Activated naive CD8-positive, alpha-beta T cell treated with anti-CD3 and anti-CD28 coated beads for 36 hours (primary cell): ENCODE data around the gene MFAP2. TPM values are rescaled to one million over a fixed set of nuclear protein-coding genes. Genes with fewer than 3 reads are reported as not detected.

Experiments used
- DNase-seq: peaks from one replicate; pipeline ENCODE4 v3.0.0; 2021
- H3K27ac Mint-ChIP-seq: one replicate; pipeline ENCODE4 v1.8.0; 2022; ENCODE audit warnings: mild to moderate bottlenecking, moderate library complexity, mixed read lengths
- H3K27me3 Mint-ChIP-seq: one replicate; pipeline ENCODE4 v1.8.0; 2022; ENCODE audit warnings: mild to moderate bottlenecking, mixed read lengths
- H3K36me3 Mint-ChIP-seq: one replicate; pipeline ENCODE4 v1.8.0; 2021; ENCODE audit warnings: mild to moderate bottlenecking, mixed read lengths
- H3K4me1 Mint-ChIP-seq: one replicate; pipeline ENCODE4 v1.8.0; 2021; ENCODE audit warnings: mixed read lengths
- H3K4me3 Mint-ChIP-seq: one replicate; pipeline ENCODE4 v1.8.0; 2022; ENCODE audit warnings: mild to moderate bottlenecking, moderate library complexity, mixed read lengths
- H3K9me3 Mint-ChIP-seq: one replicate; pipeline ENCODE4 v1.8.0; 2022; ENCODE audit warnings: mixed read lengths
- total RNA-seq, 2 experiments: library from RNA; stranded (reverse); gene quantifications; one replicate each; pipeline ENCODE4 v1.2.3, GENCODE V29; 2021

Gene MFAP2
- total RNA-seq, 2 experiments from 2014 or later, result not detected

DNA sequence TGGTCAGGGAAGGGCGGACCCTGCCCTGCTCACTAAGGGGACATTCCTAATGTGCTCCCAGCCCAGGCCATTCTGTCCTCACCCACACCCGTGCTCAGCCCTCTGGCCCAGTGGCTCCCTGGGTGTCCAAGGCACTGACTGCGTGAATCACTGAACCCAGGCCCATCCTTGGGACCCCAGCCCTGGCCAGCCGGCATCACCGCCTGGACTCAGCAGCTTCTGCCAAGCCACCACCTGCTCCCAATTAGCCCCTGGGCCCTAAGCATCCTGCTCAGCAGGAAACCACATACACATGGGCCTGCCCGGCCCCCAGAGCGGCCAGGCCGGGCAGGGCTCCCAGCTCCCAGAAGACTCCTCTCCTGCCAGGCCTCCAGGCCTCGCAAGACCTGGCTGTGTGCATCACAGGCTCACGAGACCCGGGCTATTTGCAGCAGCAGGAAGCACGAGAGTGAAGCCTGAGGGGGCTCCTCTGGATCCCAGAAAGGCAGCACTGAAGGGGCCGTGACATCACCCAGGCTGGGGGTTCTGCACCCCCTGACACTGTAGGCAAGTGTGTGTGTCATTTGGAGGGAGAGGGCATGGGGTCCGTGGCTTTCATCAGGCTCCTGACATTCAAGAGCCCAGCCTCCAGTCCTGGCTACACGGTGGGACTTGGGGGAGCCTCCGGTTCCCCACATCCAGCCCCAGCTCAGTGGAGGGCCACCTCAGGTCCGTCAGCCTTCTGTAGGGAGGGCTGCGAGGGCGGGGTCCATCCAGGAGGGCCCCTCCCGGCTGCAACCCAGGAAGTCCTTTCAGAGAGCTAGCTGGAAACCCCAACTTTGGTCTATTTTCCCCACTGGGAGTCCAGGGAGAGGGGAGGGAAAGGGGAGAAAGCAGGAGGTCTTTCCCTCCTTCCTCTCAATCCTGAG lies 1.6 kb downstream of the MFAP2 start:
- Mint-ChIP-seq H3K27me3 (peaks cover 32% of the 10 kb centered on the region), H3K4me3 (no peak overlapping the region), H3K9me3 (no peaks in the 10 kb centered on the region), H3K36me3 (no peaks in the 10 kb centered on the region), H3K4me1 (peaks cover 3% of the 10 kb centered on the region), H3K27ac (no peak overlapping the region)
- no peak for DNase-seq

DNA sequence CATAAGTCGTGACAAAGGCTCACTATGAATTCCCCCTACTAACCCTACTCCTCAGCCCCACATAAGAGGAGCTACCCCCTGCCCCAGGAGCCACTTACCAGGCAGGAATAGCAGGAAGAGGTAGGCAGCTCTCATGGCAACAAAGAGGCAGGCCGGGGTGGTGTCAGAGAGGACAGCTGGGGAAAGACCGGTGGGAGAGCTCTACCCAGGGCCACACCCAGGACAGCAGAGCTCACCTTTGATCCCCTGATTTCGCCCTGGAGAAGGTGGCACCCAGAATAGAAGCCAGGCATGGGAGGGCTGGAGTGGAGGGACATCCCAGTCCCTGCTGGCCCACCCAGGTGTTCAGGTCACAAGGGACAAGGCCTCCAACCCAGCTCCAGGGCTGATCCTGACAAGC lies 2.3 kb downstream of the MFAP2 start:
- Mint-ChIP-seq H3K27me3 (peaks cover 28% of the 10 kb centered on the region), H3K9me3 (no peaks in the 10 kb centered on the region), H3K27ac (no peak overlapping the region), H3K36me3 (no peaks in the 10 kb centered on the region), H3K4me1 (peaks cover 3% of the 10 kb centered on the region), H3K4me3 (no peak overlapping the region)
- DNase-seq, result no peak

DNA sequence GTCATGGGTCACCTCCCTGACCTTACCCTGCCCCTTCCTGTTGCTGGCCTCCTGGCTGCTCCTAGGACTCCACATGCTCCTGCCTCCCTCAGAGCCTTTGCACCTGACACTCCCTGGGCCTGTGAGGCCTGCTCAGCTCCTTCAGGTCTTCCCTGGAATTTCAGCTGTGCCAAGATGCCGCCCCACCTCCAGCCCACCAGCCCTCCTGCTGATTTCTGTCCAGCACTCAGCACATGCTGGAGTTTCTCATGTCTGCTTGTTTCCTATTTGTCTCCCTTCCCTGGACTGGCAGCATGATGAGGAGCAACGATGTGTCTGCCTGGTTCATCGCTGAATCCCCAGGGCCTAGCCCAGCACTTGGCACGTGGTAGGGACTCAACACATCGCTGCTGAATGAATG lies 3.0 kb downstream of the MFAP2 start:
- no peak for DNase-seq
- Mint-ChIP-seq H3K9me3 (no peaks in the 10 kb centered on the region), H3K36me3 (no peaks in the 10 kb centered on the region), H3K4me3 (no peak overlapping the region), H3K27me3 (peaks cover 23% of the 10 kb centered on the region), H3K4me1 (peaks cover 3% of the 10 kb centered on the region), H3K27ac (no peak overlapping the region)

DNA sequence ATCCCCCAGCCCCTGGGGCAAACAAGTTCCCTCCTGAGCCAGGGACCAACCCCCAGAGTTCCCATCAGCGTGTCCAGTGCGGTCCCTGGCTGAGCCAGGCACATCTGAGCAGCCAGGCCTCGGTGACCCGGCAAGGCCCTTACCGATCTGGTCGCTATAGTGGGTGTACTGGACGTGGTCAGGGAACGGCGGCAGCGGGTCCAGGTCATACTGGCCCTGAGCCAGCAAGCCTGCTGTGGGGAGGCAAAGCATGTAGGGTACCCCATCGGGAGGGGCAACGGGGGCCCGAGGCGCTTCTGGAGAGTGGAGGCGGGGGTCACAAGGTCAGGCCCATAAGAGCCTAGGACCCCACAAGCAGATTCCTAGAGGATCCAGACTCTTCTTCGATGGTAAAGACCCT lies 3.5 kb downstream of the MFAP2 start:
- Mint-ChIP-seq H3K4me1 (peaks cover 3% of the 10 kb centered on the region), H3K4me3 (no peak overlapping the region), H3K27ac (no peak overlapping the region), H3K27me3 (peaks cover 23% of the 10 kb centered on the region), H3K36me3 (no peaks in the 10 kb centered on the region), H3K9me3 (no peaks in the 10 kb centered on the region)
- no peak for DNase-seq

DNA sequence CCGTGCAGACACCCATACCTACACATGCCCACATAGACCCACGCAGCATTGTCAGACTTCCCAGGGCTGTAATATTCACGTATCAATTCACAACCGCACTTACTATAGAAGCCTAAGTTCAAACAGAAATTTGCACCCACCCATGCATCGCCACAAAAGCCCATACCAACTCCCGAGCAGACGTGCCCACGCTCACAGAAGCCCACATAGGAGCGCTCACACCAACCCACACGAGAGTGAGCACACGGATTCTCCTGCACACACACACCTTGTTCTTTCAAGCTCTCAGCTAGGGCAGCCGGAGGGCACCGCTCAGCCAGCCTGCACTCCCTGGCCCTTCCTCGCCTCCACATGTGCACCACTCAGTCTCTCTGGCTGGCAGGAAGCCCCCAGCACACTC lies 4.6 kb downstream of the MFAP2 start:
- peaks cover 13% of the 10 kb centered on the region for H3K27me3 Mint-ChIP-seq
- H3K27ac Mint-ChIP-seq, result no peak overlapping the region
- no peaks in the 10 kb centered on the region for H3K9me3 Mint-ChIP-seq
- H3K4me1 Mint-ChIP-seq, result peaks cover 2% of the 10 kb centered on the region
- no peak for DNase-seq
- no peak overlapping the region for H3K4me3 Mint-ChIP-seq
- no peaks in the 10 kb centered on the region for H3K36me3 Mint-ChIP-seq

DNA sequence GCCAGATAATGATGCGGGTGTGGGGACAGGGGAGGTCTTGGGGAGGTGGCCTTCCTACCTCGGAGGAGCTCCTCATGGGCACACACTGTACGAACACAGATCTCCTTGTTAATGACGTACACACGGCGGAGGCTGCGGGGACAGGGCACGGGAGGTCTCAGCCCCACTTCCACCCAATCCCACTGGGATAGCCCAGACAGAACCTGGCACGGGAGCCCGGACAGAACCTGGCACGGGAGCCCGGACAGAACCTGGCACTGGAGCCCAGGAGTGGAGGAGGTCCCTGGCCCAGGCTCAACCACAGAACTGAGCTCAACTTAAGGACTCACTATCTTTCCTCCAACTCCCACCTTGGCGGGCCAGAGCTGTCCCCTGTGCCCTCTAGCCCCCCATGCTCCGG lies 5.2 kb downstream of the MFAP2 start:
- H3K4me3 Mint-ChIP-seq, result no peak overlapping the region

DNA sequence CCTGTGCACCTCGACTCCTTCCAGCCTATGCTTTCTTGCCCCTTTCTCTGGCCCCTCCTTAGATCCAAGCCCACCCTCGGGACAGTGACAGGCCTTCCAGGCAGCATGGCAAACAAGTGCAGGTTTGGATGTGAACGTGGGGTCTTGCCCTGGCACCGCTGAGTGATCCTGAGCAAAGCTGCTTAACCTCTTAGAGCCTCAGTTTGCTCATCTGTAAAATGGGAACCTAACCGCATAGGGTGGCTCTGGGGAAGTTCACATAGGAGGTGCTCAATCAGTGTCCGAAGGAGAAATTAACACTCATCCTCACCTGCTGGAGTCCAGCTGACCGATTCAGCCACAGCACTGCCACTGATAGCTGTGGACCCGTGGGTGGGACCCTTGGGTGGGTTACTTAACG lies 7.2 kb downstream of the MFAP2 start:
- Mint-ChIP-seq H3K9me3 (no peaks in the 10 kb centered on the region), H3K27me3 (no peaks in the 10 kb centered on the region), H3K36me3 (no peaks in the 10 kb centered on the region), H3K27ac (no peak overlapping the region), H3K4me1 (no peaks in the 10 kb centered on the region), H3K4me3 (no peak overlapping the region)
- no peak for DNase-seq

More for the DNA sequence above, 5.2 kb downstream of the MFAP2 start:
- no peak overlapping the region for H3K27ac Mint-ChIP-seq
- DNase-seq, result no peak
- H3K9me3 Mint-ChIP-seq, result no peaks in the 10 kb centered on the region
- peaks cover 10% of the 10 kb centered on the region for H3K27me3 Mint-ChIP-seq
- H3K4me1 Mint-ChIP-seq, result no peaks in the 10 kb centered on the region
- H3K36me3 Mint-ChIP-seq, result no peaks in the 10 kb centered on the region

DNA sequence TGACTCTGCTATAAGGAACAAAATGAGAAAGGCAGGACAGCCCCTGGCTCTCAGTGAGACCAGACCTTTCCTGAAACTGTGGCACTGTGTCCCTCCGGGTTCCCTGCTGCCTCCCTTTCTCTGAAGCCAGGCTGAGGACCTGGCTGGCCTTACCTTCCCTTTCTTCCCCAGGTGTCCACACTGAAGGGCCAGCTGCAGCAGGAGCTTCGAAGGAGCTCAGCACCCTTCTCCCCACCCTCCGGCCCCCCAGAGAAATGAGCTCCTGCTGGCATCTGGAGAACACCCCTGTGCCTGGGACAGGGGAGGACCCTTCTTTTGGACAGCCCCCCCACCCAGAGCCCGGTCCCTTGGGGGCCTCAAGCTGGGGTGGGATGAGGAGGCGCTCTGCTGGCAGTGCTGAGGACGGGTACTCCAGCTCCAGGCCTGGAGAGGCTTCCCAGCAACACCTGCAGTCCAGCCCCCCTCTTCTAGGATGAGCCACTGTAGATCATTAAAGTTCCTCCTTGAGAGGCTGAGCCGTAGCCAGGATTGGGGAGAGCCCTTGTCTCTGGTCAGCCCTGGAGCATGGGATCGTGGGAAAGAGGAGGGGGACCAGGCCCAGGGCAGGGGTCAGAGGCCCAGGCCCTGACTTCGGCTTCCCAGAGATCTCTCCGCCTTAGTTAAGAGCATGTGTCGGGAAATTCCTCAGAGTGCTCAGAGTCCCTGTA lies 8.1 kb downstream of the MFAP2 start:
- DNase-seq, result no peak
- H3K27ac Mint-ChIP-seq, result no peak overlapping the region
- H3K4me1 Mint-ChIP-seq, result no peaks in the 10 kb centered on the region
- H3K4me3 Mint-ChIP-seq, result no peak overlapping the region
- no peaks in the 10 kb centered on the region for H3K27me3 Mint-ChIP-seq
- no peaks in the 10 kb centered on the region for H3K9me3 Mint-ChIP-seq
- no peaks in the 10 kb centered on the region for H3K36me3 Mint-ChIP-seq

DNA sequence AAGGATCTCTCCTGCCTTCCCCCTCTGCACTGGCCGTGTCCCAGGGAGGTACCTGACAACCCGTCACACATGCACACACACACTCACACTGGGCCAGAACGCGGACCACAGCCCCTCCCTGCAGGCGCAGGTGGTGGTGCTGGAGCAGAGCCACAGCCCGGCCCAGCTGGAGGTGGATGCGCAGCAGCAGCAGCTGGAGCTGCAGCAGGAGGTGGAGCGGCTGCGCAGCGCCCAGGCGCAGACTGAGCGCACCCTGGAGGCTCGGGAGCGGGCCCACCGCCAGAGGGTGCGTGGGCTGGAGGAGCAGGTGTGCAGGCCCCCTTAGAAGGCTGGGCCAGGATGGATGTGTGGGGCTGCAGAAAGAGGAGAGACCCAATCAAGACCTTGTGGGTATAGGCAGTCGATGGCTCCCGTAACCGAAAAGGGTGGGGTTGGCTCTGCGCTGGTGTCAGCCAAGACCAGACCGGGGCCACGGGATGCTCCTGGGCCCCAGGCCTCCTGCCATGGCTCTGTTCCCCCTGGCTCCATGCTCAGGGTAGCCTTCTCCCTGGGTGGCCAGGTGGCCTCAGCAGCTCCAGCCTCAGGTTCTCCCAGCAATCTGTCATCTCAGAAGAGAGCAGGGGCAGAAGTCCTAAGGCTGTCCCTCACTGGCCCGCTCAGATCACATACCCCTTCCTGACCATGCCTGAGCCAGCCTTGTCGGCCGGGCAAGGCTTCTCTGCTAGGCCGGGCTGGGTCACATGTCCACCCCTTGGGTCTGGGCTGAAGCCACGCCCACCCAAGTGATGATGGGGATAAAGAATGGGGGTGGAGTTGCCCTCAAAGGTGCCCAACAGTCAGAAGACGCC lies 8.9 kb downstream of the MFAP2 start:
- no peak overlapping the region for H3K27ac Mint-ChIP-seq

DNA sequence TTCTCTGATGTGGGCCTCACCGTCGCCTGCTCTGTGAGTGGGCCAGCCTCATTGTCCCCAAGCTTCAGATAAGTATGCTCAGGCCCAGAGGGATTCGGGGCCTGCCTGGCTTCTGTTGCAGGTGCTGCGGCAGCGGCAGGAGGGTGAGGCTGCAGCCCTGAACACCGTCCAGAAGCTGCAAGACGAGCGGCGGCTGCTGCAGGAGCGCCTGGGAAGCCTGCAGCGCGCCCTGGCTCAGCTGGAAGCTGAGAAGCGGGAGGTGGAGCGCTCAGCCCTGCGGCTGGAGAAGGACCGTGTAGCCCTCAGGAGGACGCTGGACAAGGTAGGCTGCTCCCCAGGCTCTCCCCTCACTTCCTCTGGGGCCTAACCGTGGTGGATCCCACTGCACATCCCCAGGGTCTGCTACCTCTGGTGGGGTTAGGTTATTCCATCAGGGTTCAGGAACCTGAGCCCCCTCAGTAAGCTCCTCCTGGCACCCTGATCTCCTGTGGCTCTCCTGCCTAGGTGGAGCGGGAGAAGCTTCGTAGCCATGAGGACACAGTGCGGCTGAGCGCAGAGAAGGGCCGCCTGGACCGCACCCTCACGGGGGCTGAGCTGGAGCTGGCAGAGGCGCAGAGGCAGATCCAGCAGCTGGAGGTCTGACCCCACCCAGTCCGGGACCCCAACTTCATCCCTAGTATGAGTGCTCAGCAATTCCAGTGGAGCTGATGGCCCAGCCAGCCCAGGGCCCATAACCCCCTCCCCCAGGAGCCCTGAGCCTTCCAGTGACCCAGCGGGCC lies 10.1 kb downstream of the MFAP2 start:
- Mint-ChIP-seq H3K9me3 (no peaks in the 10 kb centered on the region), H3K27ac (no peak overlapping the region), H3K4me3 (no peak overlapping the region), H3K27me3 (no peaks in the 10 kb centered on the region), H3K4me1 (no peaks in the 10 kb centered on the region), H3K36me3 (no peaks in the 10 kb centered on the region)
- no peak for DNase-seq

More for the DNA sequence above, 8.9 kb downstream of the MFAP2 start:
- Mint-ChIP-seq H3K27me3 (no peaks in the 10 kb centered on the region), H3K9me3 (no peaks in the 10 kb centered on the region), H3K4me1 (no peaks in the 10 kb centered on the region), H3K36me3 (no peaks in the 10 kb centered on the region), H3K4me3 (no peak overlapping the region)
- no peak for DNase-seq

DNA sequence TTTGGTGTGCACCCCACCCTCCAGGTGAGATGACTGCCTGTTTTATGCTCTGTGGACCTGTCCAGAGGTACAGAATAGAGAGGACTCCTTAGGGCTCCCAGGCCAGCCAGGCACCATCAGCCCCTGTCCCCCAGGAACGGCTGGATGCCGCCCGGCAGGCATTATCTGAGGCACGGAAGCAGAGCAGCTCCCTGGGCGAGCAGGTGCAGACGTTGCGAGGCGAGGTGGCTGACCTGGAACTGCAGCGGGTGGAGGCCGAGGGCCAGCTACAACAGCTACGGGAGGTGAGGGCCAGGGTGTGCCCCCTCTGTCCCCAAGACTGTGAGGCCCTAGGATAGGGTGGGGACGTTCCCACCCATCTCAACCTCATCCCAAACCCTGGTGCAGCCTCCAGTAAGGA lies 10.8 kb downstream of the MFAP2 start:
- no peak for DNase-seq
- Mint-ChIP-seq H3K27ac (no peak overlapping the region), H3K4me1 (no peaks in the 10 kb centered on the region), H3K4me3 (no peak overlapping the region), H3K27me3 (no peaks in the 10 kb centered on the region), H3K36me3 (no peaks in the 10 kb centered on the region), H3K9me3 (no peaks in the 10 kb centered on the region)

DNA sequence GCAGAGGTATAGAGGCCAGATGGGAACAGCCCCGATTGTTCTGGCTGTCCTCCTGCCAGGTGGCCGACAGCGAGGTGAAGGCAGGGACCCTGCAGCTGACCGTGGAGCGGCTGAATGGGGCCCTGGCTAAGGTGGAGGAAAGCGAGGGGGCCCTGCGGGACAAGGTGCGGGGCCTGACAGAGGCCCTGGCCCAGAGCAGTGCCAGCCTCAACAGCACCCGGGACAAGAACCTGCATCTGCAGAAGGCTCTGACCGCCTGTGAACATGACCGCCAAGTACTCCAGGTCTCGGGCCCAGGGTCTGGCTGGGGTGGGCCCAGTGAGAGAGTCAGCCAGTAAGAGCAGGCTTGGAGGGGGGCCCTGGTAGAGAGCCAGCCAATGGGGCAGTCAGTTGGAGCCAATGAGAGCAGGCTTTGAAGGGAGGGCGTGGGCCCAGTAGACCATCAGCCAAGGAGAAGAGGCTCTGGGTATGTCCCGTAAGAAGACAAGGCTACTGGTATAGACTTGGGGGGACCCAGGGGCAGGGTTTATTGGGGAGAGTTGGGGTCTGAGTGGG lies 11.3 kb downstream of the MFAP2 start:
- Mint-ChIP-seq H3K4me1 (no peaks in the 10 kb centered on the region), H3K27ac (no peak overlapping the region), H3K9me3 (no peaks in the 10 kb centered on the region), H3K27me3 (no peaks in the 10 kb centered on the region), H3K4me3 (no peak overlapping the region), H3K36me3 (no peaks in the 10 kb centered on the region)
- DNase-seq, result no peak

DNA sequence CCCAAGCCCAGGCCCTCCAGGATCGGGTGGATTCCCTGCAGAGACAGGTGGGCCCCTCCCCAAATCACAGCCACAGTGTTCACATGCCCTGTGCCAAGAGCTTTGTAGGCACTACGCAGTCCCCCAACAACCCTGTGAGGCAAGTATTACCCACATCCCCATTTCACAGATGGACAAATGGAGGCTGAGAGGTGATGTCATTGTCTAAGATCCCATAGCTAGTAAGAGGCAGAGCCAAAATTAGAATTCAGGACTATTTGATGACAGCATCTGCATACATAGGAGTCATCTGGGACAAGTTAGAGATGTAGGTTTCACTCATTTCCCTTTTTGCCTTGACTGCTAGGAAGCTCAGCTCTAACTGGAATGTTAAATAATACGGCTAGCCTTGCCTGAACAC lies 12.0 kb downstream of the MFAP2 start:
- Mint-ChIP-seq H3K27ac (no peak overlapping the region), H3K4me3 (no peak overlapping the region)

DNA sequence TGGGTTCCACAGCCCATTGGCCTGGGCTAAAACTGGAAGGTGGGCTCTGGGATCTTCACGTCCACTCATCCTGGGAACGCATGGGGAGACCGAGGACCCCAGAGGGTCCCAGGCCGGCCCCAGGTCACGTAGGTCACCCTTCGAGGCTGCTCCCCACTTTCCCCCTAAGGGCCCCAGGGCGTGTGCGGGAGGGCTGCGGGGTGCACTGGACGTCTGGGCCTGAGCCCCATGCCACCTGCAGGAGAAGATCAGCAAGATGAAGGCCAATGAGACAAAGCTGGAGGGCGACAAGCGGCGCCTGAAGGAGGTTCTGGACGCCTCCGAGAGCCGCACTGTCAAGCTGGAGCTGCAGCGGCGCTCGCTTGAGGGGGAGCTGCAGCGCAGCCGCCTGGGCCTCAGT lies 12.5 kb downstream of the MFAP2 start:
- no peaks in the 10 kb centered on the region for H3K27me3 Mint-ChIP-seq
- H3K36me3 Mint-ChIP-seq, result no peaks in the 10 kb centered on the region

More for the DNA sequence above, 12.0 kb downstream of the MFAP2 start:
- Mint-ChIP-seq H3K27me3 (no peaks in the 10 kb centered on the region), H3K4me1 (no peaks in the 10 kb centered on the region), H3K9me3 (no peaks in the 10 kb centered on the region), H3K36me3 (no peaks in the 10 kb centered on the region)
- DNase-seq, result no peak

More for the DNA sequence above, 12.5 kb downstream of the MFAP2 start:
- no peak overlapping the region for H3K27ac Mint-ChIP-seq
- no peaks in the 10 kb centered on the region for H3K4me1 Mint-ChIP-seq
- DNase-seq, result no peak
- H3K4me3 Mint-ChIP-seq, result no peak overlapping the region
- no peaks in the 10 kb centered on the region for H3K9me3 Mint-ChIP-seq
